GM23338 (cell line): ENCODE results near the gene FXYD6. TPM values are rescaled to one million over a fixed set of nuclear protein-coding genes. Genes with fewer than 3 reads are reported as not detected.

Experiments
- ATAC-seq: fragments of 200-7000 bp; cut with Tn5 transposase; 3 replicates; pipeline ENCODE4 v1.9.1; 2020
- DNase-seq: peaks from one replicate; pipeline ENCODE4 v3.0.0-alpha.2; 2015; ENCODE audit warnings: low spot score
- H2AFZ ChIP-seq: fragments of 200-600 bp; sonication (generic); 2 replicates; pipeline ENCODE4 v1.8.0; 2016; ENCODE audit warnings: antibody characterized with exemption, mild to moderate bottlenecking, moderate library complexity
- H3F3A ChIP-seq: fragments of 200-600 bp; sonication (generic); replicated peaks from 2 replicates; pipeline ENCODE4 v1.8.0; 2017; ENCODE audit warnings: antibody characterized with exemption, mixed run types, low read depth
- H3K27ac ChIP-seq: fragments of 200-600 bp; sonication (generic); 2 replicates; pipeline ENCODE4 v1.6.1; 2016; ENCODE audit warnings: low read depth
- H3K27me3 ChIP-seq: fragments of 200-600 bp; sonication (generic); 2 replicates; pipeline ENCODE4 v1.8.0; 2016; ENCODE audit warnings: mild to moderate bottlenecking, mixed run types, moderate library complexity; ENCODE audit not compliant: insufficient read depth
- H3K36me3 ChIP-seq: fragments of 200-600 bp; sonication (generic); 2 replicates; pipeline ENCODE4 v1.8.0; 2016; ENCODE audit warnings: mild to moderate bottlenecking; ENCODE audit not compliant: insufficient read depth
- H3K4me1 ChIP-seq: fragments of 200-600 bp; sonication (generic); 2 replicates; pipeline ENCODE4 v1.8.0; 2016; ENCODE audit warnings: mild to moderate bottlenecking, moderate library complexity; ENCODE audit not compliant: insufficient read depth
- H3K4me2 ChIP-seq: fragments of 200-600 bp; sonication (generic); 2 replicates; pipeline ENCODE4 v1.7.1; 2017; ENCODE audit warnings: mixed run types
- H3K4me3 ChIP-seq: fragments of 200-600 bp; sonication (generic); 2 replicates; pipeline ENCODE4 v1.6.1; 2016; ENCODE audit warnings: mixed run types
- H3K79me2 ChIP-seq: fragments of 200-600 bp; sonication (generic); replicated peaks from 2 replicates; pipeline ENCODE4 v1.8.0; 2017; ENCODE audit warnings: mild to moderate bottlenecking; ENCODE audit not compliant: insufficient read depth
- H3K9me2 ChIP-seq: fragments of 200-600 bp; sonication (generic); 2 replicates; pipeline ENCODE4 v1.8.0; 2017; ENCODE audit not compliant: insufficient read depth
- H4K20me1 ChIP-seq: fragments of 200-600 bp; sonication (generic); replicated peaks from 2 replicates; pipeline ENCODE4 v1.8.0; 2017; ENCODE audit warnings: mild to moderate bottlenecking; ENCODE audit not compliant: insufficient read depth
- H3K27ac Mint-ChIP-seq: 2 replicates; pipeline ENCODE4 v1.8.0; 2020; ENCODE audit warnings: inconsistent platforms, mild to moderate bottlenecking, moderate library complexity, mixed read lengths
- H3K27me3 Mint-ChIP-seq: 3 replicates; pipeline ENCODE4 v1.8.0; 2022; ENCODE audit warnings: low read depth, mild to moderate bottlenecking, moderate library complexity, mixed read lengths, inconsistent platforms; ENCODE audit not compliant: insufficient read depth, poor library complexity
- H3K36me3 Mint-ChIP-seq: 3 replicates; pipeline ENCODE4 v1.8.0; 2021; ENCODE audit warnings: low read depth, mild to moderate bottlenecking, inconsistent platforms, moderate library complexity, mixed read lengths
- H3K4me1 Mint-ChIP-seq: 3 replicates; pipeline ENCODE4 v1.8.0; 2020; ENCODE audit warnings: mild to moderate bottlenecking, inconsistent platforms, mixed read lengths
- H3K4me3 Mint-ChIP-seq: 3 replicates; pipeline ENCODE4 v1.8.0; 2021; ENCODE audit warnings: moderate library complexity, mild to moderate bottlenecking, inconsistent platforms, mixed read lengths
- H3K9me3 Mint-ChIP-seq: 3 replicates; pipeline ENCODE4 v1.8.0; 2020; ENCODE audit warnings: moderate library complexity, mild to moderate bottlenecking, inconsistent platforms, mixed read lengths
- CREB1 ChIP-seq: fragments of 250-450 bp; sonication (Bioruptor Pico); IDR thresholded peaks from 2 replicates; pipeline ENCODE4 v1.5.0; 2020; ENCODE audit warnings: low read depth, mild to moderate bottlenecking, moderate library complexity
- CTCF ChIP-seq, 2 experiments: fragments of 200-600 bp in 1 of 2; sonication (generic) in 1 of 2; conservative IDR thresholded peaks; 2 replicates each; pipeline versions ENCODE4 v1.5.1 to v1.6.1; 2016 to 2017; ENCODE audit warnings: antibody characterized with exemption in 2 of 2, low read depth in 2 of 2, mild to moderate bottlenecking in 2 of 2, moderate library complexity in 1 of 2
- ETS1 ChIP-seq: IDR thresholded peaks from 2 replicates; pipeline ENCODE4 v1.6.1; 2016; ENCODE audit warnings: antibody characterized with exemption
- EZH2 ChIP-seq: fragments of 200-600 bp; sonication (generic); IDR thresholded peaks from one replicate; pipeline ENCODE4 v1.8.0; 2017; ENCODE audit warnings: antibody characterized with exemption, mild to moderate bottlenecking, low read depth; ENCODE audit not compliant: unreplicated experiment
- JUNB ChIP-seq: IDR thresholded peaks from one replicate; pipeline ENCODE4 v1.6.1; 2016; ENCODE audit warnings: antibody characterized with exemption; ENCODE audit not compliant: unreplicated experiment
- NANOG ChIP-seq: IDR thresholded peaks from 2 replicates; pipeline ENCODE4 v1.6.1; 2016; ENCODE audit warnings: antibody characterized with exemption, borderline replicate concordance
- POLR2AphosphoS5 ChIP-seq: IDR thresholded peaks from 2 replicates; pipeline ENCODE4 v1.6.1; 2016; ENCODE audit warnings: antibody characterized with exemption, low read depth
- REST ChIP-seq: IDR thresholded peaks from one replicate; pipeline ENCODE4 v1.6.1; 2018; ENCODE audit warnings: antibody characterized with exemption; ENCODE audit not compliant: unreplicated experiment
- STAT1 ChIP-seq: IDR thresholded peaks from one replicate; pipeline ENCODE4 v1.6.1; 2016; ENCODE audit warnings: antibody characterized with exemption; ENCODE audit not compliant: unreplicated experiment
- ZNF114 ChIP-seq: fragments of 250-450 bp; sonication (Bioruptor Pico); IDR thresholded peaks from 2 replicates; pipeline ENCODE4 v1.5.0; 2020; ENCODE audit warnings: mild to moderate bottlenecking, moderate library complexity
- ZNF331 ChIP-seq: fragments of 250-450 bp; sonication (Bioruptor Pico); IDR thresholded peaks from 2 replicates; pipeline ENCODE4 v1.5.0; 2020; ENCODE audit warnings: low read depth, mild to moderate bottlenecking, moderate library complexity
- polyA plus RNA-seq: library from polyadenylated mRNA; unstranded; fragments of >200 nt; fragmentation: Nextera tagmentation; extraction: Ambion mirVana; gene quantifications from 2 replicates; pipeline ENCODE4 v1.2.1, GENCODE V29; 2016
- total RNA-seq: library from RNA; depleted of rRNA; stranded (reverse); fragments of >200 nt; shearing (Covaris generic); gene quantifications from 2 replicates; pipeline ENCODE4 v1.2.3, GENCODE V29; 2014

Gene FXYD6
- total and polyA plus RNA-seq, 2 experiments from 2014 or later: 26.2 to 30.7 TPM

GRCh38 chr11:117838901-117839300 lies 37.6 kb downstream of the FXYD6 start:
- H3K9me3 Mint-ChIP-seq: no peaks in the 10 kb centered on the region
- Histone ChIP-seq H3K27ac (no peak overlapping the region), H3K27me3 (no peaks in the 10 kb centered on the region), H3F3A (no peaks in the 10 kb centered on the region), H3K4me3 (no peak overlapping the region), H3K4me1 (no peaks in the 10 kb centered on the region), H2AFZ (no peak overlapping the region), H4K20me1 (no peaks in the 10 kb centered on the region), H3K4me2 (no peak overlapping the region), H3K79me2 (no peaks in the 10 kb centered on the region), H3K9me2 (no peaks in the 10 kb centered on the region), H3K36me3 (no peaks in the 10 kb centered on the region)
- TF ChIP-seq NANOG (no peak), JUNB (no peak), STAT1 (no peak), EZH2 (no peak), REST (no peak), POLR2AphosphoS5 (no peak), ZNF114 (CRISPR knock-in tag) (no peak), CTCF (conservative IDR thresholded peaks at IDR 0.05; ENCODE audit: low read depth in 2 of 2) (no peak), CREB1 (no peak), ETS1 (no peak)
- peaks cover 13% of the 10 kb centered on the region for H3K4me1 Mint-ChIP-seq
- H3K27ac Mint-ChIP-seq: no peak overlapping the region
- no peaks in the 10 kb centered on the region for H3K27me3 Mint-ChIP-seq
- ATAC-seq (no peak), DNase-seq (no peak)
- H3K4me3 Mint-ChIP-seq: no peak overlapping the region
- no peaks in the 10 kb centered on the region for H3K36me3 Mint-ChIP-seq

GRCh38 chr11:117837791-117838190 lies 38.7 kb downstream of the FXYD6 start:
- Mint-ChIP-seq H3K4me3 (no peak overlapping the region), H3K4me1 (peaks cover 15% of the 10 kb centered on the region), H3K36me3 (no peaks in the 10 kb centered on the region), H3K27ac (no peak overlapping the region), H3K27me3 (peaks cover 2% of the 10 kb centered on the region), H3K9me3 (no peaks in the 10 kb centered on the region)
- Histone ChIP-seq H3F3A (no peaks in the 10 kb centered on the region), H3K27ac (no peak overlapping the region), H3K79me2 (no peaks in the 10 kb centered on the region), H3K4me2 (no peak overlapping the region), H3K4me3 (no peak overlapping the region), H3K9me2 (no peaks in the 10 kb centered on the region), H3K4me1 (no peaks in the 10 kb centered on the region), H2AFZ (no peak overlapping the region), H3K36me3 (no peaks in the 10 kb centered on the region), H3K27me3 (no peaks in the 10 kb centered on the region), H4K20me1 (no peaks in the 10 kb centered on the region)
- TF ChIP-seq STAT1: no peak
- no peak for TF ChIP-seq ZNF331
- no peak for TF ChIP-seq JUNB
- no peak for TF ChIP-seq ETS1
- TF ChIP-seq EZH2: no peak
- TF ChIP-seq NANOG: no peak
- TF ChIP-seq REST: no peak
- no peak for TF ChIP-seq ZNF114 (CRISPR knock-in tag)
- ATAC-seq: no peak
- no peak for DNase-seq
